T-helper 9 cell (primary cell): ENCODE results near the gene OR8J3.
"Not testable (repeated sequence)": the region's sequence is repeated elsewhere in the genome, so short reads cannot be mapped to it uniquely, and the experiment has no call there.

Source experiments
- DNase-seq: peaks from one replicate; pipeline ENCODE4 v3.0.0-alpha.2; 2020
- total RNA-seq, 2 donors: gene quantifications; one replicate each; lab custom pipeline; 2026; lab: John Stamatoyannopoulos, UW

Gene OR8J3
- 0 reads per million in 2 donors for total RNA-seq

- no peak for DNase-seq
Measured at GRCh38 chr11:56140151-56140661, at the start of gene OR8J3. Gene OR8J3, minus strand, starts transcription at chr11:56140201. Its CDS starts 2,483 bp downstream, at chr11:56137718.

GRCh38 chr11:56188602-56189001, 48.6 kb upstream of the OR8J3 start:
- no peak for DNase-seq

- no peak for DNase-seq
Measured at GRCh38 chr11:56183459-56183858, 43.5 kb upstream of the OR8J3 start.

GRCh38 chr11:56176318-56176717, 36.3 kb upstream of the OR8J3 start, which contains the start of gene OR5J2:
Gene OR5J2, plus strand, starts transcription at chr11:56176618. Its CDS starts 0 bp downstream, at chr11:56176618.
- no peak for DNase-seq

- DNase-seq = no peak
Measured at GRCh38 chr11:56172256-56172830, 32.3 kb upstream of the OR8J3 start.

- DNase-seq = no peak
Measured at GRCh38 chr11:56163804-56164203, 23.8 kb upstream of the OR8J3 start.

- DNase-seq = no peak
Measured at GRCh38 chr11:56160217-56160616, 20.2 kb upstream of the OR8J3 start, which contains the start of gene OR8K5. Gene OR8K5, minus strand, starts transcription at chr11:56160317. Its CDS starts 0 bp downstream, at chr11:56160317.

- no peak for DNase-seq
Measured at GRCh38 chr11:56152333-56152732, 12.3 kb upstream of the OR8J3 start.

GRCh38 chr11:56151376-56151775, 11.4 kb upstream of the OR8J3 start:
- no peak for DNase-seq

GRCh38 chr11:56143681-56144080, 3.7 kb upstream of the OR8J3 start:
- not testable (repeated sequence) for DNase-seq

- DNase-seq = no peak
Measured at GRCh38 chr11:56122073-56122472, 17.9 kb downstream of the OR8J3 start, which contains the start of gene OR8H3. Gene OR8H3, plus strand, starts transcription at chr11:56122373. Its CDS starts 0 bp downstream, at chr11:56122373.

GRCh38 chr11:56103210-56103737, 36.7 kb downstream of the OR8J3 start, which contains the start of gene OR8H2:
Gene OR8H2, plus strand, starts transcription at chr11:56103687. Its CDS starts 1,356 bp downstream, at chr11:56105043.
- DNase-seq = no peak

GRCh38 chr11:56093008-56093407, 47.0 kb downstream of the OR8J3 start, which contains the start of gene OR8I2:
Gene OR8I2, plus strand, starts transcription at chr11:56093308. Its CDS starts 0 bp downstream, at chr11:56093308.
- DNase-seq = no peak

GRCh38 chr11:56089697-56090096, 50.3 kb downstream of the OR8J3 start:
- no peak for DNase-seq
